ENCODE data around the gene MSTO1. TPM values are rescaled to one million over a fixed set of nuclear protein-coding genes. Genes with fewer than 3 reads are reported as not detected.
"Not testable (repeated sequence)": the region's sequence is repeated elsewhere in the genome, so short reads cannot be mapped to it uniquely, and the experiment has no call there.

MSTO1 gene
- total RNA-seq, 4 donors from 2014 or later = 16.8 to 50.9 (median 18.4) TPM

GRCh38 chr1:155652951-155653350, 42.9 kb downstream of the MSTO1 start:
- DNase-seq (ENCODE audit: low spot score) (no peak), ATAC-seq (ENCODE audit: low FRiP score) (no peak)
- TF ChIP-seq CTCF (IDR thresholded peaks at IDR 0.05) = no peak

- DNase-seq (ENCODE audit: low spot score) (no peak), ATAC-seq (ENCODE audit: low FRiP score) (no peak)
- TF ChIP-seq CTCF (IDR thresholded peaks at IDR 0.05) = no peak
Measured at GRCh38 chr1:155657463-155657862, 47.4 kb downstream of the MSTO1 start.

- ATAC-seq (ENCODE audit: low FRiP score); DNase-seq (ENCODE audit: low spot score): not testable (repeated sequence)
Measured at GRCh38 chr1:155661239-155661638, 51.2 kb downstream of the MSTO1 start.

Small RNA genes within 50 kb of the gene (small RNA-seq; reads per million reads assigned to genes)
- not detected for gene AL353807.4

Other genes with a start within 250 kb of the MSTO1 start
- gene ASH1L, start 47.4 kb upstream of the MSTO1 start, total RNA-seq = 10 to 100 TPM; 60.8 to 72.2 (median 65.6) TPM
- 100 to 1,000 TPM in 3 of 4 donors, 10 to 100 TPM in 1; 91.3 to 135 (median 119) TPM for gene YY1AP1, start 78.6 kb downstream of the MSTO1 start, total RNA-seq
- gene DAP3, start 78.9 kb downstream of the MSTO1 start, total RNA-seq = 100 to 1,000 TPM; 118 to 170 (median 132) TPM
- gene GON4L, start 247.0 kb downstream of the MSTO1 start, total RNA-seq = 10 to 100 TPM; 21.5 to 52.0 (median 37.9) TPM
- gene SYT11, start 249.3 kb downstream of the MSTO1 start, total RNA-seq = 10 to 100 TPM in 1 of 4 donors, 1 to 10 TPM in 3; 4.2 to 11.2 (median 6.2) TPM